HCEC 1CT (cell line): ENCODE results near the gene PTRH2.
A peak's percentile ranks its signal among the peaks of the same experiment; 100 is the strongest.

Experiments used
- DNase-seq: peaks from one replicate; pipeline ENCODE4 v3.0.0-alpha.2; 2017

Gene PTRH2

GRCh38 chr17:59666235-59666634 is 41.0 kb downstream of the PTRH2 start:
- peak; percentile 53 for DNase-seq

GRCh38 chr17:59656624-59657023 is 50.6 kb downstream of the PTRH2 start:
- peak; percentile 86 for DNase-seq

- DNase-seq = peak; percentile 94
Observed at GRCh38 chr17:59652119-59652518, 55.1 kb downstream of the PTRH2 start.

GRCh38 chr17:59651346-59651745 is 55.9 kb downstream of the PTRH2 start:
- DNase-seq = peak; percentile 50

GRCh38 chr17:59650642-59651041 is 56.6 kb downstream of the PTRH2 start:
- no peak for DNase-seq

GRCh38 chr17:59649886-59650285 is 57.3 kb downstream of the PTRH2 start:
- DNase-seq = no peak
